ACC112 (cell line): ENCODE results near the gene CELA3A.
"Not testable (repeated sequence)": the region's sequence is repeated elsewhere in the genome, so short reads cannot be mapped to it uniquely, and the experiment has no call there.

Experiments used
- H2AFZ ChIP-seq: fragments of 200-600 bp; sonication (generic); one replicate; pipeline ENCODE4 v1.6.0; 2017; ENCODE audit warnings: antibody characterized with exemption, low read length; ENCODE audit not compliant: unreplicated experiment
- H3K27ac ChIP-seq: fragments of 200-600 bp; sonication (generic); 2 replicates; pipeline ENCODE4 v1.5.1; 2014; ENCODE audit warnings: low read depth, mild to moderate bottlenecking, antibody characterized with exemption, low read length, moderate library complexity
- H3K27me3 ChIP-seq: fragments of 200-600 bp; sonication (generic); 2 replicates; pipeline ENCODE4 v1.6.1; 2014; ENCODE audit warnings: mild to moderate bottlenecking, antibody characterized with exemption, low read length, moderate library complexity, mixed read lengths; ENCODE audit not compliant: insufficient read depth
- H3K36me3 ChIP-seq: fragments of 200-600 bp; sonication (generic); 2 replicates; pipeline ENCODE4 v1.6.1; 2016; ENCODE audit warnings: mild to moderate bottlenecking, antibody characterized with exemption, low read length, moderate library complexity, mixed read lengths; ENCODE audit not compliant: insufficient read depth
- H3K4me1 ChIP-seq: fragments of 200-600 bp; sonication (generic); one replicate; pipeline ENCODE4 v1.6.1; 2016; ENCODE audit warnings: low read length, mixed read lengths; ENCODE audit not compliant: insufficient read depth, unreplicated experiment, control insufficient read depth
- H3K4me3 ChIP-seq: fragments of 200-600 bp; sonication (generic); 2 replicates; pipeline ENCODE4 v1.5.1; 2014; ENCODE audit warnings: mild to moderate bottlenecking, low read depth, low read length
- H3K79me2 ChIP-seq: fragments of 200-600 bp; sonication (generic); one replicate; pipeline ENCODE4 v1.6.0; 2016; ENCODE audit warnings: low read length; ENCODE audit not compliant: control insufficient read depth, unreplicated experiment, insufficient read depth

CELA3A gene

DNA sequence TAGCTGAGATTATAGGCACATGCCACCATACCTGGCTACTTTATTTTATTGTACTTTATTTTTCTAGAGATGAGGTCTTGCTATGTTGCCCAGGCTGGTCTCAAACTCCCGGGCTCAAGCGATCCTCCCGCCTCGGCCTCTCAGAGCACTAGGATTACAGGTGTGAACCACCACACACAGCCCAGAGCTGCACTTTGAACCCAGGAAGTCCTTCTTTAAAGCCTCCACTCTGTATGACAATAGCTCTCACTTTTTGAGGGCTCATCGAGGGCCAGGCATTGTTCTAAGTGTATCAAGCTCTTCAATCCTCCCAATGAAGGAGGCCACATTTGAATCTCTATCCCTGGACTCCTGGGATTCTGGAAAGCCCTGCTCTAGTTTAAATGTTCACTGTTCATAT, 1.0 kb downstream of the CELA3A start:
- not testable (repeated sequence) for H3K4me3 ChIP-seq, H3K27ac ChIP-seq, H2AFZ ChIP-seq, H3K27me3 ChIP-seq, H3K36me3 ChIP-seq, H3K4me1 ChIP-seq, H3K79me2 ChIP-seq

DNA sequence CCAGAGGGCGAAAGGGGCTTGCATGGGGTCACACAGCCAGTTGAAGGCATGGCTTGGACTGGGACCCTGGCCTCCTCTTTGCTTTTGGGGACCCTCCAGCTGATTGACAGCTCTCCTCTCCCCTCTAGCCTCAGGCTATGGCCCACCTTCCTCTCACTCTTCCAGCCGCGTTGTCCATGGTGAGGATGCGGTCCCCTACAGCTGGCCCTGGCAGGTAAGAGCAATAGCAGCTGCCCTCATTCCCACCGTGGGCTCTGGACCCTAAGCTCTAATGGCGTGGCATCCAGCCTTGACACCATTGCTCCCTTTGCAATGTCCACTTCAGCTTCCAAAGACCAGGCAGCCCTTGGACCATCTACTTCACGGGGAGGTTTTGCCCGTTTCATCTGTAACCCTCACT, 1.4 kb downstream of the CELA3A start:
- not testable (repeated sequence) for H2AFZ ChIP-seq, H3K4me1 ChIP-seq, H3K36me3 ChIP-seq, H3K27me3 ChIP-seq, H3K79me2 ChIP-seq, H3K27ac ChIP-seq, H3K4me3 ChIP-seq

DNA sequence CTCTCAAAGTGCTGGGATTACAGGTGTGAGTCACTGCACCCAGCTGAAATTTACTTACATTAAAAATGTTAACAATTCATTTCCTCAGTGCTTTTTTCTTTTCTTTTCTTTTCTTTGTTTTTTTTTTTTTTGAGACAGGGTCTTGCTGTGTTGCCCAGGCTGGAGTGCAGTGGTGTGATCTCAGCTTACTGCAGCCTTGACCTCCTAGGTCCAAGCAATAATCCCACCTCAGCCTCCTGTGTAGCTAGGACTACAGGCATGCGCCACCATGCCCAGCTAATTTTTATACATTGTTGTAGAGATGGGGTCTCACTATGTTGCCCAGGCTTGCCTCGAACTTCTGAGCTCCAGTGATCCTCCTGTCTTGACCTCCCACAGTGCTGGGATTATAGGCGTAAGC, 2.5 kb downstream of the CELA3A start:
- not testable (repeated sequence) for H3K27me3 ChIP-seq, H3K36me3 ChIP-seq, H3K4me1 ChIP-seq, H3K27ac ChIP-seq, H3K4me3 ChIP-seq, H3K79me2 ChIP-seq, H2AFZ ChIP-seq

DNA sequence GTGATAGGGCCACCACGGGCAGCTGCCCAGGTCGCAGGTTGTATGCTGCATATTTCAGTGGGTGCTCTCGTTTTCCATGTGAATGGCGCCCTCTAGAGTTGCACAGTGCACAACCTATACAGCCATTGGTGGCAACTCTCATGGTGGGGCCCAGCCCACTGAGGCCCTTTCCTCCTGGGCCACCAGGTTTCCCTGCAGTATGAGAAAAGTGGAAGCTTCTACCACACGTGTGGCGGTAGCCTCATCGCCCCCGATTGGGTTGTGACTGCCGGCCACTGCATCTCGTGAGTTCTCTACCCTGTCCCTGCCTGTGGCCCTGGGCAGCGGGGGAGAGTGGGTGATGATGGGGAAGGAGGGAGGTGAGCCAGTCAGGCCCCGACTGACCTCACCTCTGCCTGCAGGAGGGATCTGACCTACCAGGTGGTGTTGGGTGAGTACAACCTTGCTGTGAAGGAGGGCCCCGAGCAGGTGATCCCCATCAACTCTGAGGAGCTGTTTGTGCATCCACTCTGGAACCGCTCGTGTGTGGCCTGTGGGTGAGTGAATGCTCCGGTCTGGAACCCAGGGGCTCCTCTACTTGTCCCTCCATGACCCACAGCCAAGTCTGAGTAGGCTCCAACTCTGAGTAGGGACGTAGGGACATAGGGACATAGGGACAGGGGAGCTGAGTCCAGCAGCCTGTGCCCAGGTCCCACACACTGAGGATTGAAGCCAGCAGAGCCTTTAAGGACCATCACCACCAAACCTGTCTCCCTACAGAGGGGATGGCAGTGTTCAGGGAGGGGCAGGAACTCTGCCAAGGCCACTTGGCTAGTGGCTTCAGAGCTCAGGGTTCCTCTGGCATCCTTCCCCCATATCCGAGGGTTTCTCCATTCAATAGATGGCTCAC, 4.0 kb downstream of the CELA3A start:
- H3K4me3 ChIP-seq, H3K27ac ChIP-seq, H3K79me2 ChIP-seq, H3K36me3 ChIP-seq, H3K27me3 ChIP-seq, H2AFZ ChIP-seq, H3K4me1 ChIP-seq: not testable (repeated sequence)

DNA sequence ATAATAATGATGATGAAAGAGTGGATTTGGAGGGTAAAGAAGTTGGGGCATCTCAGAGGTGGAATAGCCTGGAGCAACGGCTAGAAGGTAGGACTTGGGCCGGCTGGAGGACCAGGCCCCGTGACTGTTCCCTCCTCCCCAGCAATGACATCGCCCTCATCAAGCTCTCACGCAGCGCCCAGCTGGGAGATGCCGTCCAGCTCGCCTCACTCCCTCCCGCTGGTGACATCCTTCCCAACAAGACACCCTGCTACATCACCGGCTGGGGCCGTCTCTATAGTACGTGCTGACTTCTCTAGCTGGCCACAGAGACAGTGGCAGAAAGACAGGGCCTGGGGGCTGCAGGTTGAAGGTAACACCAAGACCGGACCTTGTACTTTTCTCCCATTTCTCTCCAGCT, 5.3 kb downstream of the CELA3A start:
- H3K79me2 ChIP-seq, H3K4me3 ChIP-seq, H2AFZ ChIP-seq, H3K27ac ChIP-seq, H3K36me3 ChIP-seq, H3K4me1 ChIP-seq, H3K27me3 ChIP-seq: not testable (repeated sequence)

DNA sequence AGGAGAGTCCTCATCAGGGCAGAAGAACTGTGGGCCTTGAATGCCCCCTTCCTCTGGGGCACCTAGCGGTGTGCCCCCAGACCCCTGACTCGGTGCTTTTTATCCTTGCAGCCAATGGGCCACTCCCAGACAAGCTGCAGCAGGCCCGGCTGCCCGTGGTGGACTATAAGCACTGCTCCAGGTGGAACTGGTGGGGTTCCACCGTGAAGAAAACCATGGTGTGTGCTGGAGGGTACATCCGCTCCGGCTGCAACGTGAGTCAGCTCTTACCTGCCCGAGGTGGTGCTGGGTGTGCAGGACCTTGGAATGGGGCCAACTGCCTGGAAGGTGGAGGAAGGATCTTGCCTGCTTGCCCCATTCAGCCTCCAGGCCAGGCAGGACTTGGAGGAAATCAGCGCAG, 5.8 kb downstream of the CELA3A start:
- not testable (repeated sequence) for H3K4me1 ChIP-seq, H3K36me3 ChIP-seq, H3K27ac ChIP-seq, H2AFZ ChIP-seq, H3K27me3 ChIP-seq, H3K79me2 ChIP-seq, H3K4me3 ChIP-seq

DNA sequence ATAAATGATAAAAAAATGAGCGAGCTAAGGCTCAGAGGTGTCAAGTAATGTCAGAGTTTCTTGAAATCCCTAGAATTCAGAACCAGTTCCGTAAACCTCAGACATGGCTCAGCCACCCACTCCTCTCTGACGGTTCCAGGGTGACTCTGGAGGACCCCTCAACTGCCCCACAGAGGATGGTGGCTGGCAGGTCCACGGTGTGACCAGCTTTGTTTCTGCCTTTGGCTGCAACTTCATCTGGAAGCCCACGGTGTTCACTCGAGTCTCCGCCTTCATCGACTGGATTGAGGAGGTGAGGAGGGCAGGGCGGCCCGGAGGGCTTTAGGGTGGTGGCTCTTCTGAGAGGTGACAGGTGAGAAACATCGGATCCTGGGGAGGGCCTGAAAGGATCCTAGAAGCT, 8.1 kb downstream of the CELA3A start:
- H3K4me1 ChIP-seq, H3K79me2 ChIP-seq, H3K36me3 ChIP-seq, H3K4me3 ChIP-seq, H3K27ac ChIP-seq, H3K27me3 ChIP-seq, H2AFZ ChIP-seq: not testable (repeated sequence)

DNA sequence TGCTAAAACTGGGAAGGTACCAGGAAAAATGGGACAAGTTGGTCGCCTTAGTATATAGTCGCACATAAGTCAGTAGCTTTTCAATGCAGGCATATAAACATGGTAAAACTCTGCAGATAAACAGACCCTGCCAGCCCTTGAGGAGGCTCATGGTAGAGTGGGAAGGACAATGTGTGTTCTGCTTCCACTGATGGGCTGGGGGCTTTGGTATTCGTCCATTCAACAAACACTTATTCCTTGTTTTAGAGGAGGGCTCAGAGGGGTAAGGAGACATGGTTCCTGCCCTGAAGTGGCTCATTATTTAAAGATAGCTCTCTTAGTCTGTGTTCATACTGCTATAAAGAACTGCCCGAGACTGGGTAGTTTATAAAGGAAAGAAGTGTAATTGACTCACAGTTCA, 11.3 kb downstream of the CELA3A start:
- not testable (repeated sequence) for H3K4me1 ChIP-seq, H3K4me3 ChIP-seq, H3K27me3 ChIP-seq, H3K27ac ChIP-seq, H2AFZ ChIP-seq, H3K36me3 ChIP-seq, H3K79me2 ChIP-seq

DNA sequence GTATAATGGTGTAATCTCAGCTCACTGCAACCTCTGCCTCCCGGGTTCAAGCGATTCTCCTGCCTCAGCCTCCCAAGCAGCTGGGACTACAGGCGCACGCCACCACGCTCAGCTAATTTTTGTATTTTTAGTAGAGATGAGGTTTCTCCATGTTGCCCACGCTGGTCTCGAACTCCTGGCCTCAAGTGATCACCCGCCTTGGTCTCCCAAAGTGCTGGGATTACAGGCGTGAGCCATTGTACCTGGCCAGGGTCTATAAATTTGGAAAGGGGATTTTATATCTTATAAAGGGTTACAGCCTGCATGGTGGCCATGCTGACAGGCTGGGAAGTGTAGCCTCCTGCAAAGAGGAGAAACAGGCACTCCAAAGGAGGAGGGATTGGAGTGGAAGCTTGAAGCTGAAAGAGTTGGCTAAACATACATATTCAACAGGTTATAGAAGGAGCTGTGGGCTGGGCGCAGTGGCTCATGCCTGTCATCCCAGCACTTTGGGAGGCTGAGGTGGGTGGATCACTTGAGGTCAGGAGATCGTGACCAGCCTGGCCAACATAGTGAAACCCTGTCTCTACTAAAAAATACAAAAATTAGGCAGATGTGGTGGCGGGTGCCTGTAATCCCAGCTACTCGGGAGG, 13.2 kb downstream of the CELA3A start:
- H3K4me1 ChIP-seq = peaks cover 12% of the 10 kb centered on the region
- not testable (repeated sequence) for H3K27me3 ChIP-seq, H3K36me3 ChIP-seq, H3K4me3 ChIP-seq, H3K27ac ChIP-seq, H3K79me2 ChIP-seq, H2AFZ ChIP-seq

DNA sequence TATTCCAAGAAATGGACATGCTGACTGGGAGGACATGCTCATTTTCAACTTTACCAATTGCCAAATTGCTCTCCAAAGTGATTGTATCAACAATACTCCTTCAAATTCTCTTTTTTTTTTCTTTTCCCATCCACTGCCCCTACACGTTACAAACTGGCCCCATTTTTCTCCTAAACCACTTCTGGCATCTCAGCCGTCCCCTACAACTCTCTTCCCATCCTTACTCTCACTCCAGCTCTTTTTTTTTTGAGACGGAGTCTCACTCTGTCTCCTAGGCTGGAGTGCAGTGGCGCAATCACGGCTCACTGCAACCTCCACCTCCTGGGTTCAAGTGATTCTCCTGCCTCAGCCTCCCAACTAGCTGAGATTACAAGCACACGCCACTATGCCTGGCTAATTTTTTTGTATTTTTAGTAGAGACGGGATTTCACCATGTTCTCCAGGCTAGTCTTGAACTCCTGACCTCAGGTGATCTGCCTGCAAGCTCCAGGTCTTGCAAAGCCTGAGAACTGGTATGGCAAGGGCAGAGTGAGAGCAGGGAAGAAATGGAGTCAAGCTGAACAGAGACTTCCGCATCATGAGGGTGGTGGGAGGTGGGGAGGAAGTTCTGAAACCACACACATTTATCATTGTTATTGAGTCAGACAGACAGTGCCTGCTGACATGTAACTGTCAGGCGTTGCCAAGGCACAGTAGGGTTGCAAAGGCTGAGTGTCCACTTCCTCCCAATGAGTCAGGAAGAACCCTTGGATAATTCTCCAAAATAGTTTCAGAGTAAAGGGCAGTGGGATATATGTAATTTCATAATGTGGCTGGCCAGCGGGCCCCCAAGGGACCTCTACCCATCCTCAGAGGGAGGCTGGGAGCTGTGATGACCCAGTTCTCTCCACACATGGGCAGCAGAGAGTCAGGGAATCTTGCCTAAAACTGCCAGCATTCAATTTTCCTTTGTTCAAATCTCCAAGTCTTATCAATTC, 17.4 kb downstream of the CELA3A start:
- Histone ChIP-seq H3K27me3 (no peaks in the 10 kb centered on the region), H3K4me1 (peaks cover 14% of the 10 kb centered on the region), H2AFZ (no peak overlapping the region), H3K27ac (peak overlapping the region; percentile 54), H3K79me2 (no peaks in the 10 kb centered on the region), H3K4me3 (no peak overlapping the region), H3K36me3 (no peaks in the 10 kb centered on the region)
